Epithelial cell of umbilical artery (primary cell): ENCODE results near the gene MYO15A. TPM values are rescaled to one million over a fixed set of nuclear protein-coding genes. Genes with fewer than 3 reads are reported as not detected.

Experiments
- total RNA-seq: library from RNA; depleted of rRNA; stranded (reverse); fragments of >200 nt; gene quantifications from 2 replicates; pipeline ENCODE4 v1.2.3, GENCODE V29; 2014

MYO15A gene
- 0.15 TPM in 1 of 2 replicates, not detected in the other for total RNA-seq

GRCh38 chr17:18108401-18109312, at the start of gene MYO15A:
MYO15A (plus strand) TSS chr17:18108756; CDS start chr17:18118801, 10,045 bp downstream.

GRCh38 chr17:18087610-18088491, 20.7 kb upstream of the MYO15A start, which contains the start of gene DRG2:
DRG2 (plus strand) TSS chr17:18087948; CDS start chr17:18088024, 76 bp downstream.

DNA sequence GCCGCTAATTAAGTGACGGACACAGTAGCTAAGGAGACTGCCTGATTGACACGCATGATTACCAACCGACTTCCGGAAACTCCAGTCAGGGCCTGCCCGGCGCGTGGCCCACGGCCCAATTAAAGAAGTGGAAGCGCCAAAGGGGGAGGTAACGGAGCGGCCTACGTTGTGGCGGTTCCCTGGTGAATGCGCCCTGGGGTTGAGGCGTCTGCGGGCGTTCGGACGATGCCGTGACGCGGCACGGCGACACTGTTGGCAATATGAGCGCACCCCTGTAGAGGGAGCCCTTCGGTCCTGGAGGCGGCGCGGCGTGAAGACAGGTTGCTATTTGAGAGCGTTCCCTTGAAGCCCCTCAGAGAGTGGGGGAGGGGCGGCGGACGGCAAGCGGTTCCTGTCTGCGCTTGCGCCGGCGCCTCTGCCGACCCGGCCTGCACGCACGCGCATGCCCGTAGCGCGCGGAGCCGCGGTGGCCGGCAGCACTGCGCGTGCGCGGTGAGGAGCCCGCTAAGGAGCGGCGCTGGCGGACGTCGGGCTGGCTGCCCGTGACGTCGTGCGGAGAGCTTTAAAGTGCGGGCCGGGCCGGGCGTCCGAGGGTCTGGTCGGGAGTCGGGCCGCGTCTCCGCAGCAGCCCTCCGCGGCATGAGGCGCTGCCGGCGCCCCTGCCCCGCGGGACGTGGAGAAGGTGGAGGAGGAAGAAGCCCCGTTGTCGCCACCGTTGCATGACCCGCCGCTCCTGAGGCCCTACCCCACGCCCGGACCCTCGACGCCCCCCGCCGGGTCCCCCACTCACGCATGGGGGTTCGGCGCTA, 75.0 kb downstream of the MYO15A start, which contains the start of gene ALKBH5:
TSS of gene ALKBH5 (plus strand) at position 495 of the 809 bp plus-strand sequence. CDS start 416 bp downstream, outside the sequence.

GRCh38 chr17:18225121-18225641, 116.6 kb downstream of the MYO15A start, which contains the start of gene LLGL1:
LLGL1 (plus strand) TSS chr17:18225635; CDS start chr17:18225683, 48 bp downstream.

Other genes starting within 250 kb of the MYO15A start
- gene TOM1L2, start 136.4 kb upstream of the MYO15A start, total RNA-seq: 10.4 and 57.6 TPM in 2 replicates
- 0.76 and 0.97 TPM in 2 replicates for gene DRC3, start 135.9 kb upstream of the MYO15A start, total RNA-seq
- gene ATPAF2, start 69.6 kb upstream of the MYO15A start, total RNA-seq: 18.2 and 28.4 TPM in 2 replicates
- gene GID4, start 69.3 kb upstream of the MYO15A start, total RNA-seq: 3.9 and 5.8 TPM in 2 replicates
- 36.4 and 49.4 TPM in 2 replicates for gene DRG2, start 20.8 kb upstream of the MYO15A start, total RNA-seq
- gene ALKBH5, start 75.1 kb downstream of the MYO15A start, total RNA-seq: 80.9 and 83.4 TPM in 2 replicates
- 29.3 and 30.2 TPM in 2 replicates for gene LLGL1, start 116.9 kb downstream of the MYO15A start, total RNA-seq
- gene FLII, start 150.0 kb downstream of the MYO15A start, total RNA-seq: 318 and 345 TPM in 2 replicates
- 9.0 and 11.4 TPM in 2 replicates for gene MIEF2, start 151.9 kb downstream of the MYO15A start, total RNA-seq
- 32.5 and 36.9 TPM in 2 replicates for gene TOP3A, start 206.2 kb downstream of the MYO15A start, total RNA-seq
- 12.3 and 15.3 TPM in 2 replicates for gene SMCR8, start 206.5 kb downstream of the MYO15A start, total RNA-seq